Adrenal gland (tissue), 12 donors: ENCODE data around the gene ZYG11B. TPM values are rescaled to one million over a fixed set of nuclear protein-coding genes. Genes with fewer than 3 reads are reported as not detected.

Experiments
- DNase-seq, 7 donors: peaks; one replicate each; pipeline ENCODE4 v3.0.0-alpha.2; 2019 to 2020
- H3K27ac ChIP-seq, 5 donors: fragments of 200-600 bp; sonication (generic) in 4 of 5; 1 replicate in 3 of 5; 2 replicates in 2 of 5; pipeline versions ENCODE4 v1.5.1 to v1.8.0; 2016 to 2020; ENCODE audit warnings: mild to moderate bottlenecking in 1 of 5
- H3K27me3 ChIP-seq: fragments of 200-600 bp; 2 replicates; pipeline ENCODE4 v1.8.0; 2021
- H3K36me3 ChIP-seq, 2 donors: fragments of 200-600 bp; replicated peaks in 1 of 2; 1 replicate in 1 of 2; 2 replicates in 1 of 2; pipeline versions ENCODE4 v1.5.1 to v1.8.0; 2018 to 2022
- H3K4me1 ChIP-seq, 2 donors: fragments of 200-600 bp; replicated peaks in 1 of 2; 1 replicate in 1 of 2; 2 replicates in 1 of 2; pipeline versions ENCODE4 v1.5.1 to v1.8.0; 2018 to 2021
- H3K4me3 ChIP-seq, 4 donors: fragments of 200-600 bp; sonication (generic) in 3 of 4; one replicate each; pipeline ENCODE4 v1.5.1; 2016 to 2018
- H3K9me3 ChIP-seq, 3 donors: fragments of 200-600 bp; sonication (generic) in 1 of 3; replicated peaks in 1 of 3; 1 replicate in 2 of 3; 2 replicates in 1 of 3; pipeline versions ENCODE4 v1.5.1 to v1.8.0; 2016 to 2021
- CTCF ChIP-seq, 6 experiments: fragments of 450-650 bp in 4 of 6; fragments of 200-600 bp in 2 of 6; sonication (generic) in 1 of 6; IDR thresholded peaks; 1 replicate in 5 of 6; 2 replicates in 1 of 6; pipeline versions ENCODE4 v1.5.1 to v1.8.0; 2016 to 2021; ENCODE audit warnings: antibody characterized with exemption in 6 of 6, mild to moderate bottlenecking in 2 of 6, moderate library complexity in 1 of 6
- POLR2A ChIP-seq, 2 donors: fragments of 450-650 bp; IDR thresholded peaks; one replicate each; pipeline ENCODE4 v1.6.1; 2017; ENCODE audit warnings: antibody characterized with exemption in 2 of 2, mild to moderate bottlenecking in 2 of 2, moderate library complexity in 1 of 2
- WGBS, 4 donors: extraction: QIAGEN DNeasy Blood & Tissue Kit in 2 of 4; methylation state at CpG; one replicate each; pipeline versions ENCODE4 v1.1.5 to v1.1.7; 2013 to 2017; 5-methylcytosine and 5-hydroxymethylcytosine counted together
- intact Hi-C, 2 donors: fragments of 100-400 bp; cut with DNase I; formaldehyde crosslinking; loops; one replicate each; pipeline versions ENCODE4 v1.14.1 to v1.15.0; 2022 to 2023
- polyA plus RNA-seq, 3 donors: library from polyadenylated mRNA; stranded (reverse); fragments of 200-250 nt in 2 of 3; fragments of 350-450 nt in 1 of 3; fragmentation: Illumina TruSeq in 1 of 3; extraction: RNeasy Lipid Tissue Mini Kit (QIAGEN cat#74804) in 1 of 3; gene quantifications; one replicate each; pipeline ENCODE4 v1.2.3, GENCODE V29; 2013 to 2014
- total RNA-seq, 9 donors: library from RNA; depleted of rRNA in 4 of 9; stranded (reverse); fragments of >200 nt in 4 of 9; fragments of 120-200 nt in 1 of 9; fragmentation: NEBNext Ultra II Directional in 1 of 9; extraction: Animal tissue kit (Norgen Biotek cat#: 25700) in 1 of 9; gene quantifications; one replicate each; pipeline versions ENCODE4 v1.1.0 to v1.2.4, GENCODE V29; 2013 to 2023
- donor health status: healthy with polysubstance abuse.
- donor health status: Bipolar disorder and iron deficiency.
- donor health status: DM: yes; HTN: yes; CAD: no.
- donor health status: DM: no; HTN: no; CAD: no.
- donor health status: DM: no; HTN: no; CAD: no.
- donor health status: DM: yes; HTN: yes; CAD: no.

Gene ZYG11B
- total and polyA plus RNA-seq, 12 donors: 4.5 to 63.5 (median 38.8) TPM

DNA sequence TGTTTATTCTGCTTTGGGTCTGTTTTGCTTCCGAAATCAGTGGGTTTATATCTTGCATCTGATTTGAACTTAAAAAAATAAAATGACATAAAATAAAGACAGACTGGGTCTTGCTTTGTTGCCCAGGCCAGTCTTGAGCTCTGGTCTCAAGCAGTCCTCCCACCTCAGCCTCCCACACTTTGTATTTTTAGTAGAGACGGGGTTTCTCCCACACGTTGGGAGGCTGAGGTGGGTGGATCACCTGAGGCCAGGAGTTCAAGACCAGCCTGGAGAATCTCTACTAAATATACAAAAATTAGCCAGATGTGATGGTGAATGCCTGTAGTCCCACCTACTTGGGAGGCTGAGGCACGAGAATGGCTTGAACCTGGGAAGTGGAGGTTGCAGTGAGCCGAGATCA, 122.2 kb downstream of the ZYG11B start:
- H3K36me3 ChIP-seq: no peaks in the 10 kb centered on the region
- TF ChIP-seq CTCF (IDR thresholded peaks at IDR 0.05) (no peak), POLR2A (IDR thresholded peaks at IDR 0.05) (no peak)
- H3K27ac ChIP-seq: no peak overlapping the region
- 82 to 89% (median 85%) methylated on average over 5 of the region's 5 CpGs for WGBS, 4 donors
- H3K9me3 ChIP-seq: no peaks in the 10 kb centered on the region
- no peak for DNase-seq
- intact Hi-C loops: no loop called here
- no peak overlapping the region for H3K4me3 ChIP-seq
- peaks cover 16% of the 10 kb centered on the region for H3K27me3 ChIP-seq
- H3K4me1 ChIP-seq: no peaks in the 10 kb centered on the region

- no peak overlapping the region for H3K4me3 ChIP-seq
- intact Hi-C loops: no loop called here
- no peaks in the 10 kb centered on the region for H3K4me1 ChIP-seq
- H3K27ac ChIP-seq: no peak overlapping the region
- TF ChIP-seq POLR2A (IDR thresholded peaks at IDR 0.05): no peak
- TF ChIP-seq CTCF (IDR thresholded peaks at IDR 0.05): no peak
- no peaks in the 10 kb centered on the region for H3K36me3 ChIP-seq
- DNase-seq: no peak
- no peaks in the 10 kb centered on the region for H3K27me3 ChIP-seq
- H3K9me3 ChIP-seq: no peaks in the 10 kb centered on the region
- WGBS, 4 donors: 70 to 83% (median 76%) methylated on average over 4 of the region's 4 CpGs
Observed at GRCh38 chr1:52850951-52851350, 124.7 kb downstream of the ZYG11B start.

GRCh38 chr1:52852854-52853253, 126.6 kb downstream of the ZYG11B start:
- Histone ChIP-seq H3K4me3 (no peak overlapping the region), H3K27ac (no peak overlapping the region), H3K9me3 (no peaks in the 10 kb centered on the region), H3K36me3 (no peaks in the 10 kb centered on the region), H3K4me1 (no peaks in the 10 kb centered on the region), H3K27me3 (no peaks in the 10 kb centered on the region)
- DNase-seq: no peak
- 62 to 88% (median 83%) methylated on average over 1 to 2 of the region's 2 CpGs for WGBS, 4 donors
- intact Hi-C loops: no loop called here
- TF ChIP-seq CTCF (IDR thresholded peaks at IDR 0.05): no peak
- no peak for TF ChIP-seq POLR2A (IDR thresholded peaks at IDR 0.05)

DNA sequence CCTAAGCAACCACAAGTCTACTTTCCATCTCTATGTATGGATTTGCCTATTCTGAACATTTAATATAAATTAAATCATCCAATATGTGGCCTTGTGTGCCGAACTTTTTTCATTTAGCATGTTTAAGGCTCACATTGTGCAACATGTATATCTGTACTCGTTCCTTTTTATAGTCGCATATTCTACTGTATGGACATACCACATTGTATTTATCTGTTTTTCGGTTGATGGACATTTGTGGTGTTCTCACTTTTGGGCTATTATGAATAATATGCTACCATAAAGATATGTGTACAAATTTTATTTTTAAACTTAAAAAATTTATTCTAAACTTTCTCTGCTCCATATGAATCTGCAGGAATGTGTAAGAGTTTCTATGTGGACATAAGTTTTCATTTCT, 129.3 kb downstream of the ZYG11B start:
- WGBS, 4 donors: 85 to 95% (median 92%) methylated on average over 4 of the region's 4 CpGs
- Histone ChIP-seq H3K27me3 (no peaks in the 10 kb centered on the region), H3K4me1 (no peaks in the 10 kb centered on the region), H3K9me3 (no peaks in the 10 kb centered on the region), H3K36me3 (no peaks in the 10 kb centered on the region), H3K4me3 (no peak overlapping the region), H3K27ac (no peak overlapping the region)
- TF ChIP-seq CTCF (IDR thresholded peaks at IDR 0.05) (no peak), POLR2A (IDR thresholded peaks at IDR 0.05) (no peak)
- no peak for DNase-seq
- intact Hi-C loops: no loop called here
